Neural cell (in vitro differentiated cells): ENCODE results near the gene OSBPL2. TPM values are rescaled to one million over a fixed set of nuclear protein-coding genes. Genes with fewer than 3 reads are reported as not detected.

ENCODE experiments used
- H2AFZ ChIP-seq: fragments of 200-600, 300-800 bp; sonication (generic), shearing (Covaris generic); 2 replicates; pipeline ENCODE4 v1.6.0; 2014; ENCODE audit warnings: low read depth, mild to moderate bottlenecking, antibody characterized with exemption, low read length, moderate library complexity
- H3F3A ChIP-seq: fragments of 200-600 bp; shearing (Covaris generic); 2 replicates; pipeline ENCODE4 v1.6.1; 2016; ENCODE audit warnings: mild to moderate bottlenecking, moderate library complexity, mixed read lengths, antibody characterized with exemption, low read length; ENCODE audit not compliant: insufficient read depth, poor library complexity, severe bottlenecking
- H3K27ac ChIP-seq: fragments of 200-600, 300-800 bp; sonication (generic), shearing (Covaris generic); 2 replicates; pipeline ENCODE4 v1.5.1; 2014; ENCODE audit warnings: mild to moderate bottlenecking, low read length, moderate library complexity
- H3K27me3 ChIP-seq: fragments of 300-800, 200-600 bp; sonication (generic), shearing (Covaris generic); 2 replicates; pipeline ENCODE4 v1.6.0; 2014; ENCODE audit warnings: mild to moderate bottlenecking, low read depth, low read length, moderate library complexity; ENCODE audit not compliant: insufficient read depth
- H3K36me3 ChIP-seq: fragments of 300-800, 200-600 bp; sonication (generic), shearing (Covaris generic); 2 replicates; pipeline ENCODE4 v1.5.1; 2014; ENCODE audit warnings: mild to moderate bottlenecking, antibody characterized with exemption, low read length, moderate library complexity; ENCODE audit not compliant: insufficient read depth
- H3K4me2 ChIP-seq: fragments of 300-800, 200-600 bp; sonication (generic), shearing (Covaris generic); 2 replicates; pipeline ENCODE4 v1.6.0; 2014; ENCODE audit warnings: mild to moderate bottlenecking, low read length
- H3K4me3 ChIP-seq: fragments of 300-800, 200-600 bp; sonication (generic), shearing (Covaris generic); 2 replicates; pipeline ENCODE4 v1.5.1; 2014; ENCODE audit warnings: mild to moderate bottlenecking, low read length, moderate library complexity
- H3K79me2 ChIP-seq: fragments of 200-600 bp; shearing (Covaris generic); replicated peaks from 2 replicates; pipeline ENCODE4 v1.6.0; 2014; ENCODE audit warnings: mild to moderate bottlenecking, low read length, moderate library complexity; ENCODE audit not compliant: insufficient read depth
- H3K9ac ChIP-seq: fragments of 300-800, 200-600 bp; sonication (generic), shearing (Covaris generic); 2 replicates; pipeline ENCODE4 v1.6.1; 2016; ENCODE audit warnings: mild to moderate bottlenecking, low read length, mixed read lengths
- H3K9me2 ChIP-seq: fragments of 200-600 bp; shearing (Covaris generic); 2 replicates; pipeline ENCODE4 v1.6.1; 2016; ENCODE audit warnings: mild to moderate bottlenecking, low read length, mixed read lengths; ENCODE audit not compliant: insufficient read depth
- H3K9me3 ChIP-seq: fragments of 200-600, 300-800 bp; sonication (generic), shearing (Covaris generic); 2 replicates; pipeline ENCODE4 v1.6.1; 2016; ENCODE audit warnings: mild to moderate bottlenecking, mixed run types, low read length, moderate library complexity, mixed read lengths
- H4K20me1 ChIP-seq: fragments of 200-600 bp; shearing (Covaris generic); 2 replicates; pipeline ENCODE4 v1.6.1; 2016; ENCODE audit warnings: mild to moderate bottlenecking, mixed run types; ENCODE audit not compliant: insufficient read depth
- EP300 ChIP-seq: fragments of 450-650 bp; conservative IDR thresholded peaks from 2 replicates; pipeline ENCODE4 v1.6.1; 2014; ENCODE audit warnings: antibody characterized with exemption, mild to moderate bottlenecking, moderate library complexity; ENCODE audit not compliant: poor library complexity, severe bottlenecking
- EZH2 ChIP-seq: fragments of 200-600, 300-800 bp; shearing (Covaris generic), sonication (generic); IDR thresholded peaks from 2 replicates; pipeline ENCODE4 v1.6.1; 2014; ENCODE audit warnings: antibody characterized with exemption, low read length, borderline replicate concordance, mild to moderate bottlenecking; ENCODE audit not compliant: insufficient read depth, poor library complexity, severe bottlenecking
- MXI1 ChIP-seq: fragments of 450-650 bp; conservative IDR thresholded peaks from 2 replicates; pipeline ENCODE4 v1.6.1; 2014; ENCODE audit warnings: antibody characterized with exemption, mild to moderate bottlenecking; ENCODE audit not compliant: poor library complexity, severe bottlenecking
- POLR2AphosphoS5 ChIP-seq: IDR thresholded peaks from 2 replicates; pipeline ENCODE4 v1.6.1; 2012
- RAD21 ChIP-seq: fragments of 450-650 bp; conservative IDR thresholded peaks from 2 replicates; pipeline ENCODE4 v1.6.1; 2014; ENCODE audit warnings: antibody characterized with exemption, mild to moderate bottlenecking, moderate library complexity
- SMC3 ChIP-seq: fragments of 450-650 bp; conservative IDR thresholded peaks from 2 replicates; pipeline ENCODE4 v1.6.1; 2014; ENCODE audit warnings: antibody characterized with exemption, mild to moderate bottlenecking, moderate library complexity; ENCODE audit not compliant: poor library complexity
- TAF1 ChIP-seq: IDR thresholded peaks from 2 replicates; pipeline ENCODE4 v1.6.1; 2012; ENCODE audit warnings: low read depth
- polyA plus RNA-seq: library from polyadenylated mRNA; depleted of rRNA; stranded (reverse); fragments of >200 nt; gene quantifications from 2 replicates; pipeline ENCODE4 v1.2.3, GENCODE V29; 2014
- TF ChIP-seq, protein P1 (sequence below): IDR thresholded peaks from 2 replicates; pipeline ENCODE4 v1.6.1; 2012; ENCODE audit warnings: borderline replicate concordance
- TF ChIP-seq, protein P2 (sequence below): fragments of 450-650 bp; IDR thresholded peaks from 2 replicates; pipeline ENCODE4 v1.5.1; 2014; ENCODE audit warnings: antibody characterized with exemption, mild to moderate bottlenecking, moderate library complexity; ENCODE audit not compliant: poor library complexity, severe bottlenecking

OSBPL2 gene
- polyA plus RNA-seq, 1 donor from 2014 or later = 41.5 TPM

DNA sequence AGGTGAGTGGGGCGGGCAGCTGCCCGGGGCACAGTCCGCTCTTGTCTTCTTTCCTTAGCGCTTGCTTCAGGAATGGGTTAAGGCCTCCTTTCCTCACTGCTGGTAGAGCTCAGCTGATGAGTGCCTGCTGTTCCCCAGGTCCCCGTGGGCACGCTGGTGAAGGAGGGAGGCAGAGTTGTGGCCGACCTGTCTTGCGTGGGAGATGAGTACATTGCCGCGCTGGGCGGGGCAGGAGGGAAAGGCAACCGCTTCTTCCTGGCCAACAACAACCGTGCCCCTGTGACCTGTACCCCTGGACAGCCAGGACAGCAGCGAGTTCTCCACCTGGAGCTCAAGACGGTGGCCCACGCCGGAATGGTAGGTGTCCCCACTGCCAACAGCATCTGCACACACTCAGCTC lies 39.8 kb upstream of the OSBPL2 start:
- H3K9me3 ChIP-seq = no peaks in the 10 kb centered on the region
- no peaks in the 10 kb centered on the region for H3F3A ChIP-seq
- no peaks in the 10 kb centered on the region for H3K79me2 ChIP-seq
- H3K9ac ChIP-seq = no peak overlapping the region
- H2AFZ ChIP-seq = no peak overlapping the region
- H3K27ac ChIP-seq = no peak overlapping the region
- H4K20me1 ChIP-seq = no peaks in the 10 kb centered on the region
- H3K27me3 ChIP-seq = no peaks in the 10 kb centered on the region
- TF ChIP-seq, protein P1, sequence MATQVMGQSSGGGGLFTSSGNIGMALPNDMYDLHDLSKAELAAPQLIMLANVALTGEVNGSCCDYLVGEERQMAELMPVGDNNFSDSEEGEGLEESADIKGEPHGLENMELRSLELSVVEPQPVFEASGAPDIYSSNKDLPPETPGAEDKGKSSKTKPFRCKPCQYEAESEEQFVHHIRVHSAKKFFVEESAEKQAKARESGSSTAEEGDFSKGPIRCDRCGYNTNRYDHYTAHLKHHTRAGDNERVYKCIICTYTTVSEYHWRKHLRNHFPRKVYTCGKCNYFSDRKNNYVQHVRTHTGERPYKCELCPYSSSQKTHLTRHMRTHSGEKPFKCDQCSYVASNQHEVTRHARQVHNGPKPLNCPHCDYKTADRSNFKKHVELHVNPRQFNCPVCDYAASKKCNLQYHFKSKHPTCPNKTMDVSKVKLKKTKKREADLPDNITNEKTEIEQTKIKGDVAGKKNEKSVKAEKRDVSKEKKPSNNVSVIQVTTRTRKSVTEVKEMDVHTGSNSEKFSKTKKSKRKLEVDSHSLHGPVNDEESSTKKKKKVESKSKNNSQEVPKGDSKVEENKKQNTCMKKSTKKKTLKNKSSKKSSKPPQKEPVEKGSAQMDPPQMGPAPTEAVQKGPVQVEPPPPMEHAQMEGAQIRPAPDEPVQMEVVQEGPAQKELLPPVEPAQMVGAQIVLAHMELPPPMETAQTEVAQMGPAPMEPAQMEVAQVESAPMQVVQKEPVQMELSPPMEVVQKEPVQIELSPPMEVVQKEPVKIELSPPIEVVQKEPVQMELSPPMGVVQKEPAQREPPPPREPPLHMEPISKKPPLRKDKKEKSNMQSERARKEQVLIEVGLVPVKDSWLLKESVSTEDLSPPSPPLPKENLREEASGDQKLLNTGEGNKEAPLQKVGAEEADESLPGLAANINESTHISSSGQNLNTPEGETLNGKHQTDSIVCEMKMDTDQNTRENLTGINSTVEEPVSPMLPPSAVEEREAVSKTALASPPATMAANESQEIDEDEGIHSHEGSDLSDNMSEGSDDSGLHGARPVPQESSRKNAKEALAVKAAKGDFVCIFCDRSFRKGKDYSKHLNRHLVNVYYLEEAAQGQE = no peak
- no peak for TF ChIP-seq EP300
- TF ChIP-seq EZH2 = no peak
- TF ChIP-seq MXI1 = no peak
- TF ChIP-seq, protein P2, sequence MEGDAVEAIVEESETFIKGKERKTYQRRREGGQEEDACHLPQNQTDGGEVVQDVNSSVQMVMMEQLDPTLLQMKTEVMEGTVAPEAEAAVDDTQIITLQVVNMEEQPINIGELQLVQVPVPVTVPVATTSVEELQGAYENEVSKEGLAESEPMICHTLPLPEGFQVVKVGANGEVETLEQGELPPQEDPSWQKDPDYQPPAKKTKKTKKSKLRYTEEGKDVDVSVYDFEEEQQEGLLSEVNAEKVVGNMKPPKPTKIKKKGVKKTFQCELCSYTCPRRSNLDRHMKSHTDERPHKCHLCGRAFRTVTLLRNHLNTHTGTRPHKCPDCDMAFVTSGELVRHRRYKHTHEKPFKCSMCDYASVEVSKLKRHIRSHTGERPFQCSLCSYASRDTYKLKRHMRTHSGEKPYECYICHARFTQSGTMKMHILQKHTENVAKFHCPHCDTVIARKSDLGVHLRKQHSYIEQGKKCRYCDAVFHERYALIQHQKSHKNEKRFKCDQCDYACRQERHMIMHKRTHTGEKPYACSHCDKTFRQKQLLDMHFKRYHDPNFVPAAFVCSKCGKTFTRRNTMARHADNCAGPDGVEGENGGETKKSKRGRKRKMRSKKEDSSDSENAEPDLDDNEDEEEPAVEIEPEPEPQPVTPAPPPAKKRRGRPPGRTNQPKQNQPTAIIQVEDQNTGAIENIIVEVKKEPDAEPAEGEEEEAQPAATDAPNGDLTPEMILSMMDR = no peak
- TF ChIP-seq POLR2AphosphoS5 = no peak
- no peak for TF ChIP-seq TAF1
- no peak for TF ChIP-seq SMC3
- TF ChIP-seq RAD21 = no peak
- H3K4me2 ChIP-seq = no peak overlapping the region
- H3K36me3 ChIP-seq = no peaks in the 10 kb centered on the region
- no peak overlapping the region for H3K4me3 ChIP-seq
- no peaks in the 10 kb centered on the region for H3K9me2 ChIP-seq

DNA sequence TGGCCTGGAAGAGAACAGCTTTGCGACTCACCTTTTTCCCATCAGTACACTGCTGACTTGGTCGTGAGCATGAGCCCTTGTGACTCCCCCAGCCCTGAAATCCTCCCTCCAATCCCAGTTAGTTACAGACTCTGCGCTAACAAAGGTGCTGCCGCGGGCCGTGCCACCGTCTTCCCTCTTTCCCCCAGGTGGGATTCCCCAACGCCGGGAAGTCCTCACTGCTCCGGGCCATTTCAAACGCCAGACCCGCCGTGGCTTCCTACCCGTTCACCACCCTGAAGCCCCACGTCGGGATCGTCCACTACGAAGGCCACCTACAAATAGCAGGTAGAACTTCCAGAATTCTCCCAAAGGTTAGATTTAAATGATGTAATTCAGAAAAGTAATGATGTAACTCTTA lies 39.4 kb upstream of the OSBPL2 start:
- H3K79me2 ChIP-seq = no peaks in the 10 kb centered on the region
- H3K4me2 ChIP-seq = no peak overlapping the region
- no peaks in the 10 kb centered on the region for H3K9me2 ChIP-seq
- H3F3A ChIP-seq = no peaks in the 10 kb centered on the region
- H3K27ac ChIP-seq = no peak overlapping the region
- H3K36me3 ChIP-seq = no peaks in the 10 kb centered on the region
- TF ChIP-seq POLR2AphosphoS5 (no peak), EZH2 (no peak), SMC3 (no peak), TAF1 (no peak), RAD21 (no peak), EP300 (no peak), MXI1 (no peak)
- TF ChIP-seq, protein P2 = no peak
- TF ChIP-seq, protein P1 = no peak
- H3K9ac ChIP-seq = no peak overlapping the region
- H3K4me3 ChIP-seq = no peak overlapping the region
- no peaks in the 10 kb centered on the region for H3K9me3 ChIP-seq
- H4K20me1 ChIP-seq = no peaks in the 10 kb centered on the region
- H3K27me3 ChIP-seq = no peaks in the 10 kb centered on the region
- H2AFZ ChIP-seq = no peak overlapping the region
